ENCODE measurements around the gene POLK.
"Not testable (repeated sequence)": the region's sequence is repeated elsewhere in the genome, so short reads cannot be mapped to it uniquely, and the experiment has no call there.

Gene POLK

DNA sequence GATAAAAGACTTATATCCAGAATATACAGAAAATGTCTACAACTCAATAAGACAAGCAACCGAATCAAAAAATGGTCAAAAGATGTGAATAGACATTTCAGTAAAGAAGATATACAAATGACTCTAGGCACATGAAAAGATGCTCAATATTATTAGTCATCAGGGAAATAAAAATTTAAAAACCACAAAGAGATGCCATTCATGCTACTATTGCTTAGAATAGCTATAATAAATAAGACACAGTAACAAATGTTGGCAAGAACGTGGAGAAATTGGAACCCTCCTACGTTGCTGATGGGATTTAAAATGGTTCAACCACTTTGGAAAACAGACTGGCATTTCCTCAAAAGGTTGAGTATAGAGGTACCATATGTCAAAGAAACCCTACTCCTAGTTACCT, 39.8 kb downstream of the POLK start:
- DNase-seq: no peak

GRCh38 chr5:75552764-75553163, 41.1 kb downstream of the POLK start:
- no peak for DNase-seq

- no peak for DNase-seq
Observed at GRCh38 chr5:75553358-75553757, 41.7 kb downstream of the POLK start.

DNA sequence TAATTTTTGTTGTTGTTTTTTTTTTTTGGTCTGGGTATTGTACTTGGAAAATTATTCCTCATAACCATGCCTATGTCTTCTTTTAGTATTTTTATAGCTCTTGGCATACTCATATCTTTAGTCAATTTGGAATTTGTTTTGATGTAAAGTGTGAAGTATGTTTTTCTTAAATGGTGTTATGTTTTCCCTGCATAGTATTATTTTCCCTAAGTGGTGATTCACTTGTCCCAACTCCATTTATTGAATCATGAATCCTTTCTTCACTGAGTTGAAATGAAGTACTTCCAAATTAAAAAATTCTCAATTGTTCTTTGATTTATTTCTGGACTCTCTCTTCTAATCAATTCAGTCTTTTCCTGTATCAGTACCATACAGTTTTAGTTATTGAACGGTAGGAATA, 46.5 kb downstream of the POLK start:
- no peak for DNase-seq

GRCh38 chr5:75558981-75559632, 47.4 kb downstream of the POLK start:
- DNase-seq: no peak

- DNase-seq: not testable (repeated sequence)
Observed at GRCh38 chr5:75560655-75561054, 49.0 kb downstream of the POLK start.

DNA sequence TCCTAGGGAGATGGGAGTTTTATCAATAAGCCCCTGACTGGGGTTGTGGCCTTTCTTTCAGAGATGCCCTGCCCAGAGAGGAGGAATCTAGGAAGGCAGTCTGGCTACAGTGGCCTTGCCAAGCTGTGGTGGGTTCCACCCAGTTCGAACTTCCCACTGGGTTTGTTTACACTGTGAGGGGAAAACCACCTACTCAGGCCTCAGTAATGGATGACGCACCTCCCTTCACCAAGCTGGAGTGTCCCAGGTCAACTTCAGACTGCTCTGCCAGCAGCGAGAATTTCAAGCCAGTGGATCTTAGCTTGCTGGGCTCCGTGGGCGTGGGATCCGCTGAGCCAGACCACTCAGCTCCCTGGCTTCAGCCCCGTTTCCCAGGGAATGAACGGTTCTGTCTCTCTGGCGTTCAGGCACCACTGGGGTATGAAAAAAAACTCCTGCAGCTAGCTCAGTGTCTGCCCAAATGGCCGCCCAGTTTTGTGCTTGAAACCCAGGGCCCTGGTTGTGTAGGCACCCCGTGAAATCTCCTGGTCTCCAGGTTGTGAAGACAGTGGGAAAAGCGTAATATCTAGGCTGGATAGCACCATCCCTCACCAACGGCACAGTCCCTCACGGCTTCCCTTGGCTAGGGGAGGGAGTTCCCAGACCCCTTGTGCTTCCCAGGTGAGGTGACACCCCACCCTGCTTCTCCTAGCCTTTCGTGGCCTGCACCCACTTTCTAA, 54.5 kb downstream of the POLK start:
- peak; percentile 58 for DNase-seq

- DNase-seq: peak; percentile 71
Observed at GRCh38 chr5:75566710-75567309, 55.1 kb downstream of the POLK start.

- no peak for DNase-seq
Observed at GRCh38 chr5:75567710-75568109, 56.0 kb downstream of the POLK start.

DNA sequence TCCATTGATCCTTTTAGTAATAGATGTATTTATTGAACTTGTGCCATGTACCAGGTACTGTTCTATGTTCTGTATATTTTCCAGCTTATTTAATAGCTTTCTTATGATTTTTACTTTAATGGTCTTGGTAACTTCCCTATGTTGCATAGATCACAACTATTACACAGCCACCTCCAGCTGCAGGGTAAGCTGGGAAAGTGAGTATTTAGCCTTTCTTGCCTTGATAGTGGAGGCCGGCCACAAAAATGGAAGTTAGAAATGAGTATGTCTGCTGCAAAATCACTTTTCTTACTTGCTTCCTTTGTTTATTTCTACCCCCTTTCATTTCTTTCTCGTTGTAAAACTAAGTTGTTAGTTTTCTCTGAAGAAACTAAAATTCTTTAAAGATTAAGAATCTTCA, 56.5 kb downstream of the POLK start:
- DNase-seq: no peak

DNA sequence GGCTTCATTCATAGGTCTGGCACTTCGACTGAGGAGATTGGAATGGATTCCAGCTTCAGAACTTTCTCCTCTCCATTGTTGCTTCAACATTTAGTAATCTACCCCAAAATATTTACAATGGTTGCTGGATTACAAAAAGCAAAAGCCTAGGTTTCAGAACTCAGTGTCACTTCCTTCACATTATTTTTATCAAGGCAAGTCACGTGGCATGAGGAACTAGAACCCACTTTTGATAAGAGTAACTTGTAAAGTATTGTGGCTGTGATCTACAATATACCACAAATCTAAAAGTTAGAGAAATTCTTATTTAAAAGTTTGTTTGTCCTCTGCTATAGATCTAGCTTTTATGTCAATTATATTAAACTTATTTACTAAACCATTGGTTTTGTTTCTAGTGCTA, 59.9 kb downstream of the POLK start:
- no peak for DNase-seq

DNA sequence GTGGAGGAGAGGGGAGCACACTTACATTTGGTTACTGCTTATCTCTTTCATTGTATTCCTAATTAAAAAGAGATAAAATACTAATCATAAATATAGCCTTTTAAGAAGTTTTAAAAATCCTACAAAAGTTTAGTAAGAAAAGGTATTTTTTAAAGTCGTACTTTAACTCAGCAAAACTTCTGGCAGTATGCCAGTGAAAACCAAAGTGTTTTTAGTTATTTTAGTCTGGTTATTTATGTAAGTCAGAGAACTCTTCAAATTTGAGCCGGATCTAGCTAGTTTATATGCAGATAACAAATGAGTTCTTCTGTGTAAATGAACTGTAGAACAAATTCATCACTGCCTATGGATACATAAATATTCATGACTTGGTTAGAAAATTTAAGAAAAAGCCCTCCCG, 63.1 kb downstream of the POLK start:
- DNase-seq: no peak

DNA sequence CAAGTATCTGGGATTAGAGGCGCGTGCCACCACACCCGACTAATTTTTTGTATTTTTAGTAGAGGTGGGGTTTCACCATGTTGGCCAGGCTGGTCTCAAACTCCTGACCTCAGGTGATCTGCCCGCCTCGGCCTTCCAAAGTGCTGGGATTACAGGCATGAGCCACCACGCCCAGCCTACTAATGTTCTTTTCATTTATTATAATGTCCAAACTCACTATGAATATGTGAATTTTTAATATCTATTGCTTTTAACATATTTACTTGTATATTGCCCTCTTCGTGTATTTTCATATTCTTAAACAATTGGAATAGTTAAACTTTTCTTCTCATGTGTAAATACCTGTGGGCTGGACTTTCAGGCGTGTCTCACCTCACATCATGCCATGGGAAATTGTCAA, 66.6 kb downstream of the POLK start:
- DNase-seq: not testable (repeated sequence)

DNA sequence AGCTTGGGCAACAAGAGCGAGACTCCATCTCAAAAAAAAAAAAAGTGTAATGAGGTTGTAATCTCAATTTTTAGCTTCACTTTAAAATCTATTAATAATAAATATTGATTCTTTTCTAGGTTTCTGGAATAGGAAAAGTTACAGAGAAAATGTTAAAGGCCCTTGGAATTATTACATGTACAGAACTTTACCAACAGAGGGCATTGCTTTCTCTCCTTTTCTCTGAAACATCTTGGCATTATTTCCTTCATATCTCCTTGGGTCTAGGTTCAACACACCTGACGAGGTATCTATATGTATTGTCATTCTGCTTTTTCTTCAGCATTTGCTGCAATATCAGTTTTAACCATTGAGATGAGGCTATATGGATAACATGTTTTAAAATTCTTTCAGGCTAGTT, 73.0 kb downstream of the POLK start:
- no peak for DNase-seq

- no peak for DNase-seq
Observed at GRCh38 chr5:75588666-75589065, 77.0 kb downstream of the POLK start.

- DNase-seq: no peak
Observed at GRCh38 chr5:75600535-75600934, 88.8 kb downstream of the POLK start.

- DNase-seq: no peak
Observed at GRCh38 chr5:75601567-75601966, 89.9 kb downstream of the POLK start.

DNA sequence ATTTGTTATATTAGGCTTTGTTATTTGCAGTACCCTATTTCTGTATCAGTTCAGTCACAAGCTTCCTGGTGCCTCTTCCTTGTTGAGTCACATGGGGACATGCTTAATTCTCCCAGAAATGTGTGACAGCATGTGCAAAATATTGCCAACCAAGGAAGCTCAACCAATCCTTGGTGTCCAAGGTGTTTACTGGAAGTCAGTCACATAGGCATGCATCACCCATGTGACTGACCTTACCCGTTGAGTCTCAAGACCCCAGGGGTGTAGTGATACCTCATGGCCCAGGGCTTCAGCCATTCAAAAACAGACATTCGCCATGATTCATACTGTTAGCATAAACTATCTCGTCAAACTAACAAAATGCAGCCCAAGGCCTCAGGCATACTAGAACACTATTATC, 90.3 kb downstream of the POLK start:
- no peak for DNase-seq

- no peak for DNase-seq
Observed at GRCh38 chr5:75603371-75603770, 91.7 kb downstream of the POLK start.

DNA sequence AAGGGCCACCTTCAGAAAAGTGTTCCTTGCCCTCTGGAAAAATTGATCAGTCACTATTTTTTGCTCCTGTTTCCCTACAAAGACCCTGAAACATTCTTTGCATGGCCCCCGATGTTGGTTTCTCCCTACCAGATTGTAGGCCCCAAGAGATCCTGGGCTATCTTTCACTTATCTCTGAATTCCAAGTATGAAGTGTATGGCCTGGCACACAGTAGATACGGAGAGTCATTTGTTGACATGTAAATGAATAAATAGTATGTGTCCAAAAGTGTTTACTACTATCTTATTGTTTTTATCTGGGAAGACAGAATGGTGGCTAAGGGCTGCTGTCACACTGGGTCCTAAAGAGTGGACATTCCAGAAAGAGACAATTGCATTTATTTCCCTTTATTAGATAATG, 92.1 kb downstream of the POLK start:
- DNase-seq: no peak

DNA sequence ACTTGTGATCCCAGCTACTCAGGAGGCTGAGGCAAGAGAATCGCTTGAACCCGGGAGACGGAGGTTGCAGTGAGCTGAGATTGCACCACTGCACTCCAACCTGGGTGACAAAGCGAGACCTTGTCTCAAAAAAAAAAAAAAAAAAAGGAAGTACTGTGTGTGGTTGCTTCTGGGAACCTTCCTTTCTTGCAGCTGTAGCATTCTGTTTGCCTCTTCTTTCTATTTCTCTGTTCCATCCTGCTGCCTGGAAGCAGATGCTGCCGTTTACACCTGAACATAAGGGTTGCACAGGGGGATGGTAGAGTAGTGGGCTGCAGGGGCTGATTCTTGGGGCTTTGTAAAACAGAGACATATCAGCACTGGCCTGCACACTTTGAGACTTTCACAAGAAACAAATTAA, 95.7 kb downstream of the POLK start:
- DNase-seq: not testable (repeated sequence)

DNA sequence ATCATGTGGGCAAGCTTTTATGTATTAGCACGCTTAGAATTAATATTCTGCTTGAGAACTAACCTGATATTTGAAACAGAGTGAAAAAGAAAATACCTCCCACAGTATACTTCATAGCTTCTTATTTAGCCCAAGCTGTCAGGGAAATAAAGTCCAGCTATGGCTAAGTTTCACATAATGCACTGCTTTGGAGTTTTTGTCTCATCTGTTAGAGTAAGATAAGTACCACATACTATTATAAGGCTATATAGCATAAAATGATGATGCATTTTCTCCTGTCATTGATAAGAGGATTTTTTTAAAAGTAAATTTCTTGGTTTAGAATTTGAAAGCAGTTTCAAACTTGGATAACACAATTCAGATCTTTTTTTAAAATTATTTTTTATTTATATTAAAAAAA, 97.2 kb downstream of the POLK start:
- DNase-seq: no peak

DNA sequence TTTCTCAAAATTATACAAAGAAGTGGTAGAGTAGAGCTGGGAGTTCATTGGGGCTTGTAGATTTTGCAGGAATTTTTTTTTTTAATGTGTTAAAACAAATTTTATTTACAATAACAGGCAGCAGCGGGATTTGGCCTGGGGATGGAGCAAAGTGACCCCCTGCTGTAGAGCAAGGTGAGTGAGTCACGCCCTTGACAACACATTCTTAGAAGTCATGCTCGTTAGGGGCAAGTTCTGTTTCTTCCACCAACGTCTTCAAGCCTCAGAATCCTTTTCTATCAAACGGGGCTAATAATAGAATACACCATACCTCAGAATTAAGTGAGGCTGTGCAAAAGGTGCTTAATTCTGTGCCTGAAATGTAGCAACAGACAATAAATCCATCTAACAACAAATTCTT, 98.5 kb downstream of the POLK start:
- no peak for DNase-seq

DNA sequence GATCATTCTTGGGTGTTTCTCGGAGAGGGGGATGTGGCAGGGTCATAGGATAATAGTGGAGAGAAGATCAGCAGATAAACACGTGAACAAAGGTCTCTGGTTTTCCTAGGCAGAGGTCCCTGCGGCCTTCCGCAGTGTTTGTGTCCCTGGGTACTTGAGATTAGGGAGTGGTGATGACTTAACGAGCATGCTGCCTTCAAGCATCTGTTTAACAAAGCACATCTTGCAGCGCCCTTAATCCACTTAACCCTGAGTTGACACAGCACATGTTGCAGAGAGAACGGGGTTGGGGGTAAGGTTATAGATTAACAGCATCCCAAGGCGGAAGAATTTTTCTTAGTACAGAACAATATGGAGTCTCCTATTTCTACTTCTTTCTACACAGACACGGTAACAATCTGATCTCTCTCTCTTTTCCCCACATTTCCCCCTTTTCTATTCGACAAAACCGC, 99.2 kb downstream of the POLK start:
- DNase-seq: not testable (repeated sequence)

Measured in activated CD8-positive, alpha-beta memory T cell treated with anti-CD3 and anti-CD28 coated beads, Interleukin-2, amount 50 U/mL, for 48 hours (primary cell).